SK-N-MC (cell line): Measurements from ENCODE around the gene HLA-DMB.

ENCODE experiments used
- EZH2 ChIP-seq: fragments of 200-600 bp; sonication (generic); IDR thresholded peaks from one replicate; pipeline ENCODE4 v1.6.1; 2017; ENCODE audit warnings: antibody characterized with exemption
- POLR2AphosphoS5 ChIP-seq: IDR thresholded peaks from 2 replicates; pipeline ENCODE4 v1.6.1; 2012; ENCODE audit warnings: mild to moderate bottlenecking, low read depth, low read length, borderline replicate concordance

GRCh38 chr6:32960563-32960962 lies 19.7 kb upstream of the HLA-DMB start:
- TF ChIP-seq EZH2 (no peak), POLR2AphosphoS5 (no peak)
